ENCODE measurements around the gene MXI1. TPM values are rescaled to one million over a fixed set of nuclear protein-coding genes. Genes with fewer than 3 reads are reported as not detected.

MXI1 gene
- total RNA-seq, 1 donor, result 8.2 TPM

GRCh38 chr10:110274072-110274627 is 66.7 kb downstream of the MXI1 start:
- no peak for TF ChIP-seq CTCF (IDR thresholded peaks at IDR 0.05; ENCODE audit: insufficient read depth, low read depth, low read length)
- H3K4me3 ChIP-seq (ENCODE audit: low read depth, low read length), result no peak overlapping the region
- DNase-seq (ENCODE audit: low read depth), result no peak

GRCh38 chr10:110274647-110275046 is 67.2 kb downstream of the MXI1 start:
- H3K4me3 ChIP-seq (ENCODE audit: low read depth, low read length), result no peak overlapping the region
- TF ChIP-seq CTCF (IDR thresholded peaks at IDR 0.05; ENCODE audit: insufficient read depth, low read depth, low read length), result no peak
- DNase-seq (ENCODE audit: low read depth), result no peak

GRCh38 chr10:110275128-110275729 is 67.8 kb downstream of the MXI1 start:
- H3K4me3 ChIP-seq (ENCODE audit: low read depth, low read length), result no peak overlapping the region
- DNase-seq (ENCODE audit: low read depth), result no peak
- no peak for TF ChIP-seq CTCF (IDR thresholded peaks at IDR 0.05; ENCODE audit: insufficient read depth, low read depth, low read length)

GRCh38 chr10:110276603-110277002 is 69.2 kb downstream of the MXI1 start:
- H3K4me3 ChIP-seq (ENCODE audit: low read depth, low read length), result no peak overlapping the region
- no peak for TF ChIP-seq CTCF (IDR thresholded peaks at IDR 0.05; ENCODE audit: insufficient read depth, low read depth, low read length)
- DNase-seq (ENCODE audit: low read depth), result no peak

- no peak for DNase-seq (ENCODE audit: low read depth)
- no peak overlapping the region for H3K4me3 ChIP-seq (ENCODE audit: low read depth, low read length)
- TF ChIP-seq CTCF (IDR thresholded peaks at IDR 0.05; ENCODE audit: insufficient read depth, low read depth, low read length), result no peak
Measured at GRCh38 chr10:110277591-110277990, 70.2 kb downstream of the MXI1 start.

- H3K4me3 ChIP-seq (ENCODE audit: low read depth, low read length), result no peak overlapping the region
- no peak for TF ChIP-seq CTCF (IDR thresholded peaks at IDR 0.05; ENCODE audit: insufficient read depth, low read depth, low read length)
- no peak for DNase-seq (ENCODE audit: low read depth)
Measured at GRCh38 chr10:110278562-110279406, 71.4 kb downstream of the MXI1 start.
